GM18502 (cell line): Measurements from ENCODE around the gene MMAB.

ENCODE experiments used
- ATAC-seq: cut with Tn5 transposase; IDR thresholded peaks from one replicate; pipeline ENCODE4 v1.9.1; 2021; ENCODE audit warnings: mild to moderate bottlenecking; ENCODE audit not compliant: unreplicated experiment, poor library complexity

Gene MMAB

DNA sequence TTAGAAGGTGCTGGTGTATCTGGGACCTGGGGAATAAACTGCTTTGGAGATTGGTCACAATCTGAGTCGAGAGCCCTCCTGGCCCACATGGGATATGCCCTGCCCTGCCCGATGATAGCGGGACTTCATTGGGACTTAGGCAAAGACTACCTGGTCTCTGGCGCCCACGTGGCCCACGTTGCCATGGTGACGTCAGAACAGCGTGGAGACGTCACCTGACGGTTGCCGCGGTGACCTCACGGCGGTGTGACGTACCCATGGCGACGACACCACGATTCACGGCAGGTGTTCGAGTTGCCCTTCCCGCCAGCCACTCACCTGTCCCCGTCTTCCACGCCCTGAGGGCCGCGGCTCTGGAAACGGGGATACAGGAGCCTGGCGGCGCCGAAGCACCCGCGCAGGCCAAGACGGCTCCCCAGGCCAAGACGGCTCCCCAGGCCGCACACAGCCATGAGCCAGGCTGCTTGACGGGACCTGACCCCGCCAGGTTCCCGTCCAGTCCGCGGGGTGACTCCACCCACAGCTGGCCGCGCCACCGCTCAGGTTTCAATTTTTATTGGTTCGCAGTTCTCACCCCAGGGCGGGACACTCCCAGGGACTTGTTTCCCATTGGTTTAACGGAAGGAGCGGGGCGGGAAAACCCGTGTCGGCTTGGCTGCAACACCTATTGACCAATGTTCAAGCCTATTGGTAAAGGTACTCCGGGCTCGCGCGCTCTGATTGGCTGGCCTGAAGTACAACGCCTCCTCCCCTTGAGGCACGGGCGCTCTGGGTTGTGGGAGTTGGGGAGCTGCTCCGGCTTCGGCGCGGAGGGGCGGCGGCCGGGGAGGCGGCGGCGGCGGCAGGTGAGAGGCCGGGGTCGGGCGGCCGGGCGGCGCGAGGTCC, at the start of gene MMAB, which contains the start of gene MVK:
MMAB (minus strand) TSS at position 476 of the 885 bp plus-strand sequence; CDS start at position 452, 24 bp downstream.
MVK (plus strand) TSS at position 766 of the 885 bp plus-strand sequence. CDS start 1,029 bp downstream, outside the sequence.
- ATAC-seq = peak; percentile 95

DNA sequence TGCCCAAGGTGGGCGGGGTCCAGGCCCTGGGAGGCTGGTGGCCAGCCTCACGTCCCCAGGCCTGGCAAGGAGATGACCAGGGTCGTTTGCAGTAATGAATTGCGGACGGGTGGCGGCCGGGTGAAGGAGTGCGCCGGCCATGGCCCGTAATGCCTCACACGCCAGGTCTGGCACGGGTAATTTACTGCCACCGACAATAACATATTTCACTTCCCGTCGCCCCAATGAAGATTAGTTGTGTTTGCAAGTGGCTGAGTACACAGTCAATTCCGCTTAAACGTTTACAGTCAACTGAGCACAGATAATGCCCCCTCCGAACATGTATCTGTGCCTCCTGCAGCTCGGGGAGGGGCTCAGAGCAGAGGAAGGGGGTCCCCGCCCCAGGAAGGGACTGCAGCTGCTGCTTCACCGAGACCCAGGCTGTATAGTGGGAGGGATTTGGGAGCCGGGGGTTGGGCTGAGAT, 48.6 kb upstream of the MMAB start:
- ATAC-seq = no peak

DNA sequence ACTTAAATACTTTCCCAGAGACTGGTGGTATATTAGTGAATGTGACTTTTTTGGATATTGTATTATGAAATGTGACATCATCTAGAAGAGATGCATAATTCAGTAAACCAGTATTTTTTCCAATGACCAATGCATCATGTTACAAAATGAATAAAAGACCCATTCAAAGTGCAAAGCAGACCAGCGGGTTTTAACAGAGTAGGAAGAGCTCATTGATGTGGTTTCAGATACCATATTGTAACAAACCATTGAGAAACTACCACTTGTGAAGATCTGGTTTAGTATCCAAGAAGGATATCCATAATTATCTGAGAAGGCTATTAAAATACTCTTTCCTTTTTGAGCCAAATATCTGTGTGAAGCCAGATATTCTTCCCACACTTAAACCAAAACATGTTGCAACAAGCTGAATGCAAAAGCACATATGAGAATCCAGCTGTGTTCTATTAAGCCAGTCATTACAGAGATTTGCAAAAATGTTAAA, 47.9 kb upstream of the MMAB start:
- ATAC-seq = no peak

DNA sequence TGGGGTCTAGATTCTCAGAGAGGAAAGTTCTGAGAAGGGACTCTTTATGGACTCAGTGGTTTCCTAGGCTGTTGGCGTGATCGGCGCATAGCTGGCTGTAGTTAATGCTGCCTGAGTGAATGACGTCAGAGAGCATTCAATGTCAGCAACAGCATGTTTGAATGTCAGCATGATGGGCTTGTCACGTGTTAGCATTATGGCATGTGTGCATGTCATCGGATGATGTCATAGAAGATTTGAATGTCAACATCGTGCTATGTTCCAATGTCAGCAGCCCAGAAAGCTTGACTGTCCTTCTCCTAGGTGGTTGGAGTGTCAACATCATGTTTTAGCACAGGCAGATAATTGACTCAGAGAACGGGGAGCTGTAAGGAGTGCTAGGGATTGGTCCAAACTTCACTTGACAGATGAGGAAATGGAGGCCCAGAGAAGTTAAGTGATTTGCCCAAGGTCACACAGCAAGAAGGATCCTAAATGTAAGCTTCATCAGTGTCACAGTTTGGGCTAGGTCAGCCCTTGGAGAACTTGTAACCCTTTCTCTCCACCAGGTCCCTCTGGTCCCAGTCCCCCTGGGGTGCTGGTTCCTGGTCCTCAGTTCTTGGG, 45.8 kb upstream of the MMAB start:
- ATAC-seq = no peak

DNA sequence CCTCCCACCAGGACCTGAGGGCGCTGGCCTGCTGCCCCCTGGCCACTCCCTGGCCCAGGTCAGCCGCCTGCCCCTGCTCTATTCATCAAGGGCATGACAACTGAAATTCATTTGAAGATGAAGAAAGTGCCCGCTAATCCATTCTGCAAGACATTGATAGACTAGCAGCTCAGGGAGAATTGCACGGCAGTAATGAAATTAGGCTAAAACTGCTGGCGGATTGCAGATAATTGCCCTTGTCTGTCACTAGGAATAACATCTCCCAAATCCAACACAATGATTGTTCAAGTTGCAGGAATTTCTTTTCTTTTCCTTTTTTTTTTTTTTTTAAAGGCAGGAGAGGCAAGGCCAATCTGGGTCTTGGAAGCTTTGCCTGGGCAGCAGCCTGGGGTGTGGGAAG, 44.8 kb upstream of the MMAB start:
- no peak for ATAC-seq

DNA sequence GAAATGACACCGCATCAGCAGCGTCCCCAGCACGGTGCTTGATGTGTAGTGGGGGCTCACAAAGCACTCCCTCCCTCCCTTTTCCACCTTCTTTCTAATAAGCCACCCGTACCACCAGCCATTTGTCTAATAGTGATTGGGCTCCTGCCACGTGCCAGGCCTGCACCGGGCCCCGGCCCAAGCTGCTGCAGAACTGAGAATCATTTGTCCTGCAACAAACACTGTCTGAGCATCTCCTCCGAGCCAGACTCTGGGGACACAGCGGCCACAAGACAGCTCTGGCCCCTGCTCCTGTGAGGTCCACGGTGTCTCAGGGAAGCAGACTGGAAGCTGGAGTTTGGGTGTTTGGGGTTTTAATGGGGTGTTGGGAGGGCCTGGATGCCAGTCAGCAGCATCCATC, 44.2 kb upstream of the MMAB start:
- ATAC-seq = no peak

DNA sequence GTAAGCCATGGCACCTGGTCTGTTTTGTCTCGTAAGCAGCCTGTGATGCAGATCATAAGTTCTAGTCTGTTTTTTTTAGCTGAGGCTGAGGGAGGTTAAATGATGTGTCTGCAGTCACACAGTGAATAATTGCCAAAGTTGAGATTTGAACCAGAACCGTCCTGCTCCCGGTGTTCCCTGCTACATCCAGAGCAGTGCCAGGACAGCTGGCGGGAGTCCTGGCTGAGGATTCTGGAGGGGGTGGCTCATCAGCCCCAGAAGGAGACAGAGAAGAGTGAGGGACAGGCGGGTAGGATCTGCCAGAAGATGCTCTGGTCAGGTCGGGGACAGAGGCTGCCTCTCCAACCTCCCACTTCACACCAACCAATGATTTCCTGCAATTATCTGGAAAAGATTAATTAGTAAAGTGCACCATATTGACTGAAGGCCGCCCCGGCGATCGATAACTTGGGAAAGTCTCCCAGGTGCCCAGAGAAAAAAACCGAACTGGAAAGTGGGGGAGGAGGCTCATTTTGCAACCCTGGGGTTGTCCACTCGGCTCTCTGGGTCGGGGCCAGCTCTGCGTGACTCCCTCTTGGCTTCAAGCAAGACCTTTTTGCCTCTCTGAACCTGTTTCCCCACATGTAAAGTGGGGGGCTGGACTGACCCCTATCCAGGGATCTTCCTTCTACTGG, 42.4 kb upstream of the MMAB start:
- no peak for ATAC-seq

DNA sequence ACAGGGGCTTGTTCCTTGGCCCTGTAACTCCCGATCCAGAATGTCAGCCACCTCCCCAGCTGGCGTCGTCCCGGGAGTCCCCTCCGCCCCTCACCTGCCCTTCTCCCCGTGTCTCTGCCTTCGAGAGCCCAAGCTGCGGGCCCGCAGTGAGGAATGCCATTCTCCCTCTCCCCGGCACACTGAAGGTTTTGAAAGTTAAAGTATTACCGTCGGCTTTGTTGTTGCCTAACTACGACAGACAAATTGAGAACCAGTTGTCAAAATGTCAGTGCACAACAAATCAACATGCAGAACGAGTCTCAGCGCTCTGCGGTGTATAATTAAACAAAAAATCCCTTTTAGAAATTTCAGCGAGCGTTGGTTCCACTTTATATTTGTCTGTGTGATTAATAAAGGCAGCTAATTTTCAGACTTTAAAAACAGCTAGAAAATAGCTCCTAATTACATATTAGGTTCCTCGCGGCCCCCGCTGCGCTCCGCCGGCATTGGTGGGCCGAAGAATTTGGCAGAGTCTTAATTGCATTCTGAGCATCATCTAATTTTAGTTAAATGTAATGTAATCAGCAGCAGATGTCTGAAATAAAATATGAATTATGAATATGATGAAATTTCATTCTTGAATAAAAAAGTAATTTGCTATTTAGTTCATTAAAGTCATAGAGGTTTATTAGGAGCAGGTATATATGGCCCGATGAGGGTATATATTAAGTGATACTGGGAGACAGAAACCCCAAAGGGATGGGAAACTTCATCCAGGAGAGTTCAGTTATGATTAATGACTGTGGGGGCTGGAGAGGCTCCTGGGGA, 40.5 kb upstream of the MMAB start:
- no peak for ATAC-seq

DNA sequence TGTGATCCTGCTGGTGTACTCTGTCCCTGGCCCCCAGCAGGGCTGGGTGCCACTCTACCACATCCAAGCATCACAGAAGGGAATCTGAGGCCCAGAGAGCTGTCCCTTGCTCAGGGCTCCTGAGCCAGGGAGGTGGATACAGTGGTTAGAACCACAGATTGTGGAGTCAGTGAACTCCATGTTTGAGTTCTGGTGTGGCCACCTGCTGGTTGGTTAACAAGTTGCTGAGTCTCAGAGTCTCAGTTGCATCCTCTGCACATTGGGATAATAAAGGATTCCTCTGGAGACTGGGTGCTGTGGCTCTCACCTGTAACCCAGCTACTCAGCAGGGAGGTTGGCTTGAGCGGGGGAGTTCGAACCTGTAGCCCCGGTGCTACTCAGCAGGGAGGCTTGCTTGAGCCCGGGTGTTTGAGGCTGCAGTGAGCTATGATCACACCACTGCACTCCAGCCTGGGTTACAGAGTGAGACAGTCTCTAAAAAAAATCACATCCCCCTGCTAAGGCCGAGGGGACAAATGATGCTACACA, 39.7 kb upstream of the MMAB start:
- ATAC-seq = no peak

DNA sequence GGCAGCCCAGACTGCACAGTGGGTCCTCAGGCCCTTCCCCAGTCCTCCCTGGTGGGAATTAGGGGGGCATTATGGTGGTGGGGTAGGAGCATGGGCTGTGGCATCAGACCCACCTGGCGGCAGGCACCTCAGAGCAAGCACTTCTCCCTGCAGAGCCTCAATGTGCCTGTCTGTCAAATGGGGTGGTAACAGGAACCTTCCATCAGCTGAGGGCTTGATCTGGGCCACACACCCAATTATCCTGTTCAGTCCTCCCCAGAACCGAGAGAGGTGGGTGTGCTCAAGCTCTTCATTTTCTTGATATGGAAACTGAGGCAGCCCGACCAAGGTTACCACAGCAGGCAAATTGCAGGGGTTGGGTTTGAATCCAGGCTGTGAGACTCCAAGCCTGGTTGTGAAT, 38.7 kb upstream of the MMAB start:
- ATAC-seq = no peak

DNA sequence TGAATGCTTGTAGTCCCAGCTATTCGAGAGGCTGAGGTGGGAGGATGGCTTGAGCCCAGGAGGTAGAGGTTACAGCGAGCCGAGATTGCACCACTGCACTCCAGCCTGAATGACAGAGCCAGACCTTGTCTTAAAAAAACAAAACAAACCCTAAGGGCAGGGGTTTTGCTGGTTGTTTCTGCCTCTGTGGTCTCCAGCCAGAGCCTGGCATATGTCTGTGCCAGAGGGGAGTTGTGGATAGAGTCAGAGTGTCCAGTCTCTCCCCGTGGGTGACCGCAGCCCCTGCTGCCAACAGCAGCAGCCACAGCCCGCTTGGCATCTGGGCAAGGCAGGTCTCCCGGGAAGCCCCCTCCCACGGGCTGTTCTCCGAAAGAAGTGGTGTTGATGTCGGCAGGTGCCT, 37.9 kb upstream of the MMAB start:
- no peak for ATAC-seq

DNA sequence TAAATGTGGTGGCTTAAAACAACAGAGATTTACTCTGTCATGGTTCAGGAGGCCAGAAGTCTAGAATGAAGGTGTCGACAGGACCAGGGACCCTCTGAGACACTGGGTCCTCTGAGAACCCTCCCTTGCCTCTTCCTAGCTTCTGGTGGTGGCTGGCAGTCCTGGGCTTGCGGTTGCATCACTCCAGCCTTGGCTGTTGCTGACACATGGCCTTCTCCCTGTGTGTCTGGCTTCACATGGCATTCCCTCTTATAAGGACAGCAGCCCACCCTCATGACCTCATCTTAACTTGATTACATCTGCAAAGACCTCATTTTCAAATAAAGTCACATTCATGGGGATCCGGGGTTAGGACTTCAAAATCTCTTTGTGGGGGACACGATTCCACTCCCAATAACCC, 37.2 kb upstream of the MMAB start:
- ATAC-seq = no peak

DNA sequence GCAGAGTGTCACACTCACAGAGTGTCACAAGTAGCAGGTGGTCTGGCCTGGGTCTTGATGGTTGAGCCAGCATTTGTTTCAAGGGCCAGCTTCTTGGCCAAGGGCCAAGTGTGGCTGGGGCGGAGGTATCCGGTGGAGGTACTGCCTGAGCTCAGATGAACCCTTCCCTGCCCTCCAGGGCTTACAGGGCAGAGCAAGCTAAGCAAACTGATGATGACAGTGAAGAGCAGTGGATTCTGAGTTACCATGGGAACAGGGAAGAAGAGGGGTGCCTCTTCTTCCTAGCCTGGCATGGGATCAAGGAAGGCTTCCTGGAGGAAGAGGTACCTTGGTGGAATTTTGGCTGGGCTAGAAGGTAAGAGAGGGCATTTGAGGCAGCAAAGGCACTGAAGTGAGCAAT, 36.0 kb upstream of the MMAB start:
- no peak for ATAC-seq

DNA sequence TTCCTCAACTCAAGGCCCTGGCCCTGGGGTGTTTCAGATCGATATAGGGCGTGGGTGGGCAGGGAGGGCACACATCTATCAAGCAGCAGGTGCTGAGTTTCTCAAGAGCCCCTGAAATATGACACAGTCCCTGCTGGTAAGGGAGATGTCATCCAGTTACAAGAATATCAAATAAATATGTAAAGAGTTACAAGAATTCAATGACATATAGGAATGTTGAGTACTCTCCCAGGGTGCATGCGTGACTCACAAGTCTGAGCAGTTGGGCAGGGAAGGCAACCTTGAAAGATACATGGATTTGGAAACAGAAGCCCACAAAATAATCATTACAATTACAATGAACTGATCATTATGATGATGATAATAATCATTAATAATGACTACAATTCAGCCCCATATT, 35.5 kb upstream of the MMAB start:
- ATAC-seq = no peak

DNA sequence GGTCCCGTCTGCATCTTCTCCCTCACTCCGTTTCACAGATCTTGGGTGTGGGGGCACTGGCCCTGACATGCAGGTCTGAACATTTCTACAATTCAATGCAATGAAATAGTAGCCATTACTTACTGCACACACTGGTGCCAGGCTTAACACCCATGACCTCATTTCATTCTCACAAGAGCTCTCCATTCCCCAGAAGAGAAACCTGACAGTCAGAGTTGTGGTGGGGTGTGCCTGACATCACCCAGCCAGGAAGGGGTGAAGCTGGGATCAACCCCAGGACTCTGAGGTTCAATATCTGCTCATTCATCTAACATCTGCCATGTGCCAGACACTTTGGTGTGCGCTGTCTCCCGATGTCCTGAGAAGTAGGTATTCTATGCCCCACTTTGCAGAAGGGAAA, 35.0 kb upstream of the MMAB start:
- ATAC-seq = no peak

DNA sequence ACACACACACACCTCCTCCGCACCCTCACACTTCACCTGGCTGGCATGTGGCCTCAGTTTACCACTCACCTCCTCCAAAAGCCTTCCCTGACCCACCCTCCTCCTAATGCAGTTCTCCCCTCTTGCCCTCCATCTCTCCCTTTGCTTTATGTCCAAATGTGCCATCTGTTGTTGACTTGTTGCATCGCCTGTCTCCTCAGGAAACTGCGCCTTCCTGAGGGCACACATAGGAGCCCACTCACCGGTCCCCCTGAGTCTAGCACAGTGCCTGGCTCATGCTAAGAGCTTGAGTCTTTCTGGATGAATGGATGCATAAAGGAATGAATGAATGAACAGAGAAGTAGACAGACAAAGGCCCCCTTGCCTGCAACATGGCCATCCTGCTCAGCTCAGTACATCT, 34.3 kb upstream of the MMAB start:
- ATAC-seq = no peak

DNA sequence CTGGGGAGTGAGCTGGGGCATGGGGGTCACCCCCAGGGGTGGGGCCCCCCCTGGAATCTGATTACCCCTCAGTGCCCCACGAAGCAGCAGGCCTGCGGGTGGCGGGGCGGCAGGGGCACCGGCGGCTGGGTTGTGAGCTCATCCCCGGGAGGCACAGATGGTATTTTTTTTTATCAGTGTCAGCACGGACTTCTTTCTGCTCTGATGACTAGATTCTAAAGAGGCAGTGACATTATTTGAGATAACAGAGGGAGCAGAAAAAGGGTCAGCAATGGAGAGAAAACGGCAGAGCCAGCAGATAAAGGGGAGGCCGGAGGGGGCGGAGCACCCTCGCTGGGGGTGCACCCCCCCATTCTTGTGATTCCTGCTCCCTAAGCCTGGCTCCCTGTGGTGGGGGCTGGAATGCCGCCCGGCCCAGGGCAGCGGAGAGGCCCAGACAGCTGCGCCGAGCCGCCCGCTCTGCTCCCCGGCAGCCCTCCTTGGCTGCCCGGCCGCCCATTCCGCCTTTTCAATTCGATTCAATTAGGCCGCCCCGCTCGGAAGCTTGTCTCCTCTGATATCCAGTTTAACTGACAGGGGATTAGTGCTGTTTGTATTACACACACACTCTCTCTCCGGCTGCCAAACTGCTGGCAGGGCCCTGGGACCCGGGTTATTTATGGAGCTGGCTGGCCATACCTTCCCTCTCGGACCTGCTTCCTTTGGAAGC, 33.2 kb upstream of the MMAB start:
- no peak for ATAC-seq

DNA sequence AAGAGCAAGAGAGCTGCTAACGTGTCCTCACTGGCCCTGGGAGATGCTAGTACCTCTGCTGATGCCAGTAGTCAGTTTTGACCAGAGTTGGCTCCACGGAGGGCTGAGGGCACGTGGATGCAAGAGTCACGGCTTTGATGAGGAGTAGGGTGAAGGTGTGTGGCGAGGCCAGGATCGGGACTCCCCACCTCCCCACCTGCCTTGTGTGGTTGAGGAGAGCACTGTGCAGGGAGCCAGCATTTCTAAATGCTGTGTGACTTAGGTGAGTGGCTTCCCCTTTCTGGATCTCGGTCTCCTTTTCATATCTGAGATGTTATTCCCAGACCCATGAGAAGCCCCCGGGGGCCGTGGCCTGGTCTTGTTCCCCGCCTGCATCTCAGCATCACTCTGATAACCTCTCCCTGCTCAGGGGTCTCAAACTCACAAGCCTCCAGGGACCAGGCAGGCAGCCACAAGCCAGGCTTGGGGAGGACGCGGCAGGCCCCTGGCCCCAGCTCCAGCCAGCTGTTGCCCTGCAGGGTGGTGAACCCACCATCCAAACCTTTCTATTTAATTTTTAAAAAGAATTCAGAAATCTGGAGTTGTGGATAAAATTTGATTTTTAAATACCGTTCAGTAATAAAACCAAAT, 32.4 kb upstream of the MMAB start:
- ATAC-seq = no peak

DNA sequence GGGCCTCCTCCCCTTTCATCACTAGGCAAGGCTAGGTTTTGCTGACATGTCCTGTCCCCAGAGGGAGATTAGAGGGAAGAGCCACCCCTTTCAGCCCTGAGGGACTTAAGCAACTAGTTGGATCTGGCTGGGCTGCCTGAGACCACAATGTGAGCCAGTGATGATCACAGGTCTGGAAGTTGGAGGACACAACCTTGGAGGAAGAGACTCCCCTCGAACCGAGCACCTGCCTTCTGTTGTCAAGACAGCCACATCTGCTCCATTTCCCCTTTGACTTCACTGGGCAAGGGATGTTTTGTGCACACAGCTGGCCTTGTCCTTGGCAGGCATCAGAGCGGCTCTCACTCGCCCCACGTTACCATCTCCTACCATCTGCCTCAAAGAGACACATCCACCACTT, 31.7 kb upstream of the MMAB start:
- no peak for ATAC-seq
